Right atrium auricular region (tissue), 2 donors: ENCODE data around the gene DCHS2. TPM values are rescaled to one million over a fixed set of nuclear protein-coding genes. Genes with fewer than 3 reads are reported as not detected.

Experiments
- DNase-seq: peaks from one replicate; pipeline ENCODE4 v3.0.0-alpha.2; 2019; ENCODE audit warnings: low spot score
- H3K27ac ChIP-seq, 2 donors: fragments of 200-600 bp; sonication (generic); 1 replicate in 1 of 2; 2 replicates in 1 of 2; pipeline ENCODE4 v1.5.1; 2016 to 2019
- H3K27me3 ChIP-seq, 2 donors: fragments of 200-600 bp; sonication (generic); one replicate each; pipeline versions ENCODE4 v1.5.1 to v1.6.0; 2017 to 2019
- H3K36me3 ChIP-seq: fragments of 200-600 bp; sonication (generic); one replicate; pipeline ENCODE4 v1.5.1; 2016
- H3K4me1 ChIP-seq, 2 donors: fragments of 200-600 bp; sonication (generic); one replicate each; pipeline versions ENCODE4 v1.5.1 to v1.6.0; 2017 to 2019
- H3K4me3 ChIP-seq, 2 donors: fragments of 200-600 bp; sonication (generic); 1 replicate in 1 of 2; 2 replicates in 1 of 2; pipeline ENCODE4 v1.5.1; 2017 to 2019; ENCODE audit warnings: mild to moderate bottlenecking in 1 of 2, moderate library complexity in 1 of 2
- H3K9me3 ChIP-seq, 2 donors: fragments of 200-600 bp; sonication (generic); one replicate each; pipeline ENCODE4 v1.5.1; 2019
- total RNA-seq, 2 donors: library from RNA; depleted of rRNA; stranded (reverse); fragments of >200 nt; gene quantifications; one replicate each; pipeline ENCODE4 v1.1.0, GENCODE V29; 2016
- TF ChIP-seq, protein P1 (sequence below), 2 donors: fragments of 200-600 bp; sonication (generic); IDR thresholded peaks; one replicate each; pipeline ENCODE4 v1.5.1; 2019; ENCODE audit warnings: antibody characterized with exemption in 2 of 2

Gene DCHS2
- total RNA-seq, 2 donors from 2014 or later = 0.04 TPM; not detected in 1

DNA sequence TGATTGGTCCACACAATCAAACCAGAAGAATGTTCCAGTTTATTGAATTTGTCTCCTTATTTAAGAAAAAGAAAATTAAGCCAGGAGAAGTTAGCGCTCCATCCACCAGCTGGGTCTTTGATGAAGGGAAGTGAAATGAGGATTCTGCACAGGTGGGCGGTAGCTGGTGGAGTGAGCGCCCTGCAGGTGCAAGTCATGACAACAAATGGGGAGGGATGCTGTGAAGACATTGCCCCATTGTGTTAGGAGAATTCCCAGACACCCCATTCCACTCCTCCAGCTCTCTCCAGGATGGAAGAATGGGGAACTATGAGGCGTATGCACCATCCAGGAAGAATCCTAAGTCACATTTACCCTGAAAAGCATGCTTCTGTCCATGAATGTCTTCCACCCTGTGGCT lies 35.7 kb upstream of the DCHS2 start:
- no peaks in the 10 kb centered on the region for H3K9me3 ChIP-seq
- TF ChIP-seq, protein P1, sequence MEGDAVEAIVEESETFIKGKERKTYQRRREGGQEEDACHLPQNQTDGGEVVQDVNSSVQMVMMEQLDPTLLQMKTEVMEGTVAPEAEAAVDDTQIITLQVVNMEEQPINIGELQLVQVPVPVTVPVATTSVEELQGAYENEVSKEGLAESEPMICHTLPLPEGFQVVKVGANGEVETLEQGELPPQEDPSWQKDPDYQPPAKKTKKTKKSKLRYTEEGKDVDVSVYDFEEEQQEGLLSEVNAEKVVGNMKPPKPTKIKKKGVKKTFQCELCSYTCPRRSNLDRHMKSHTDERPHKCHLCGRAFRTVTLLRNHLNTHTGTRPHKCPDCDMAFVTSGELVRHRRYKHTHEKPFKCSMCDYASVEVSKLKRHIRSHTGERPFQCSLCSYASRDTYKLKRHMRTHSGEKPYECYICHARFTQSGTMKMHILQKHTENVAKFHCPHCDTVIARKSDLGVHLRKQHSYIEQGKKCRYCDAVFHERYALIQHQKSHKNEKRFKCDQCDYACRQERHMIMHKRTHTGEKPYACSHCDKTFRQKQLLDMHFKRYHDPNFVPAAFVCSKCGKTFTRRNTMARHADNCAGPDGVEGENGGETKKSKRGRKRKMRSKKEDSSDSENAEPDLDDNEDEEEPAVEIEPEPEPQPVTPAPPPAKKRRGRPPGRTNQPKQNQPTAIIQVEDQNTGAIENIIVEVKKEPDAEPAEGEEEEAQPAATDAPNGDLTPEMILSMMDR (IDR thresholded peaks at IDR 0.05) = no peak
- no peak for DNase-seq
- H3K27me3 ChIP-seq = no peaks in the 10 kb centered on the region
- no peak overlapping the region for H3K27ac ChIP-seq
- no peaks in the 10 kb centered on the region for H3K36me3 ChIP-seq
- no peaks in the 10 kb centered on the region for H3K4me1 ChIP-seq
- H3K4me3 ChIP-seq = no peak overlapping the region

DNA sequence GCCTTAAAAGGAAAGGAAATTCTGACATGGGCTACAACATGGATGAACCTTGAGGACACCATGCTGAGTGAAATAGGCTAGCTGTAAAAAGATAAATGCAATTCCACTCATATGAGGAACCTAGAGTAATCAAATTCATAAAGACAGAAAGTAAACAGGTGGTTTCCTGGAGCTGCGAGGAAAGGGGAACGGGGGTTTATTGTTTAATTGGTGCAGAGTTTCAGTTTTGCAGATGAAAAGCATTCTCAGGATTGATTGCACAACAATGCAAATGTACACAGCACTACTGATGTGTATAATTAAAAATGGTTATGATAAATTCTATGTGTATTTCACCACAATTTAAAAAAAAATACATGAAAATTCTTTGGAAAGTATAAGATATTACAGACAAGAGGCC lies 34.6 kb upstream of the DCHS2 start:
- no peaks in the 10 kb centered on the region for H3K36me3 ChIP-seq
- H3K27me3 ChIP-seq = no peaks in the 10 kb centered on the region
- TF ChIP-seq, protein P1 (IDR thresholded peaks at IDR 0.05) = no peak
- no peaks in the 10 kb centered on the region for H3K4me1 ChIP-seq
- H3K4me3 ChIP-seq = no peak overlapping the region
- DNase-seq = no peak
- H3K9me3 ChIP-seq = no peaks in the 10 kb centered on the region
- H3K27ac ChIP-seq = no peak overlapping the region

DNA sequence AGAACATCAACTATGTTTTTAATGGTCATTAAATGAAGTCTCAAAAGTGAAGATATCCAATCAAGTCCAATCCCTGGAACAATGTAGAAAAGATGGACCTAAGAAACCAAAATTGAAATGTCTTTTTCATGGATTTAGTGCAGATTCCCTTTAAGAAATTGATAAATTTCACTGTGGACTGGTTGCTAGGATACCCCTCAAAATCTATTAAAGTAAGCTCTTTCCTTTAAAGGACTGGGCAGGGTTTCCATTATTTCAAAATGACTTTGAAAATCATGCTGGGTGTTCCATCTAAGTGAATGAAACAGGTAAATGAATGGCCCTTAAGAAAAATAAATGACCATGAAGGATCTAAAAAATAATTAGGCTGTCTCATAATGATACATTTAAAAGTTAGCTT lies 30.0 kb upstream of the DCHS2 start:
- no peaks in the 10 kb centered on the region for H3K36me3 ChIP-seq
- H3K9me3 ChIP-seq = no peaks in the 10 kb centered on the region
- H3K27me3 ChIP-seq = no peaks in the 10 kb centered on the region
- peaks cover 0 to 7% of the 10 kb centered on the region in 2 donors for H3K4me1 ChIP-seq
- no peak overlapping the region for H3K27ac ChIP-seq
- no peak overlapping the region for H3K4me3 ChIP-seq
- TF ChIP-seq, protein P1 (IDR thresholded peaks at IDR 0.05) = no peak
- DNase-seq = no peak

DNA sequence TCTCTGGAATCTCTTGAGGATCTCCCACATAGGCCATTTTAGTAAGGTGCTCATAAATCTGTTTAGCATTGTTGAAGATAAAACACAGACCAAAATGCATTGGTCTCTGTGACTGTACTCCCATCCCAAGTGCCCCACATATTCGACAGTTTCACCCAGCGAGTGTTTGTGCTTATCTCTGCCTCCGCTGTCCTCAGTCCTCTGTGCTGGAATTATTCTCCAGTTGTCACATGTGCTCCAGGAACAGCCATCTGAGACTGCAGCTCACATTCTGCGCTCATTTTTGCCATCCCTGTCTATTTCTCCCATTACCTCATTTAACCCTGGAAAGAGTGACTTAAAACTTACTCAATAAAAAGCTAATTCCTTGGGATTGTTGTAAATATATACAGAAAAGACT lies 27.6 kb upstream of the DCHS2 start:
- no peaks in the 10 kb centered on the region for H3K27me3 ChIP-seq
- no peak overlapping the region for H3K4me3 ChIP-seq
- no peak overlapping the region for H3K27ac ChIP-seq
- no peaks in the 10 kb centered on the region for H3K9me3 ChIP-seq
- DNase-seq = no peak
- TF ChIP-seq, protein P1 (IDR thresholded peaks at IDR 0.05) = no peak
- peaks cover 0 to 7% of the 10 kb centered on the region in 2 donors for H3K4me1 ChIP-seq
- no peaks in the 10 kb centered on the region for H3K36me3 ChIP-seq

DNA sequence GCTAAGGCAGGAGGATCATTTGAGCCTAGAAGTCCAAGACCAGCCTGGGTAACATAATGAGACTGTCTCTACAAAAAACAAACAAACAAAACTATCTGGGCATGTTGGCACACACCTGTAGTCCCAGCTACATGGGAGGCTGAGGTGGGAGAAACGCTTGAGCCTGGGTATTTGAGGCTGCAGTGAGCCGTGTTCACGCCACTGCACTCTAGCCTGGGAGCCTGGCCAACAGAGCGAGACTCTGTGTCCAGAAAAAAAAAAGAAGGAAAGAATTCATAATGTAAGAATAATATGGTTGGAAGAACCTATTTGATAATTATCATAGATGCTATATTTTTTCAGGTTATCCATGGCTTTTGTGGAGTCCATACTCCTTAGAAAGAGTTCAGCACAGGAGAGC lies 26.0 kb upstream of the DCHS2 start:
- H3K9me3 ChIP-seq = no peaks in the 10 kb centered on the region
- no peaks in the 10 kb centered on the region for H3K36me3 ChIP-seq
- TF ChIP-seq, protein P1 (IDR thresholded peaks at IDR 0.05) = no peak
- no peaks in the 10 kb centered on the region for H3K27me3 ChIP-seq
- DNase-seq = no peak
- no peak overlapping the region for H3K4me3 ChIP-seq
- no peak overlapping the region for H3K27ac ChIP-seq
- peaks cover 0 to 7% of the 10 kb centered on the region in 2 donors for H3K4me1 ChIP-seq

DNA sequence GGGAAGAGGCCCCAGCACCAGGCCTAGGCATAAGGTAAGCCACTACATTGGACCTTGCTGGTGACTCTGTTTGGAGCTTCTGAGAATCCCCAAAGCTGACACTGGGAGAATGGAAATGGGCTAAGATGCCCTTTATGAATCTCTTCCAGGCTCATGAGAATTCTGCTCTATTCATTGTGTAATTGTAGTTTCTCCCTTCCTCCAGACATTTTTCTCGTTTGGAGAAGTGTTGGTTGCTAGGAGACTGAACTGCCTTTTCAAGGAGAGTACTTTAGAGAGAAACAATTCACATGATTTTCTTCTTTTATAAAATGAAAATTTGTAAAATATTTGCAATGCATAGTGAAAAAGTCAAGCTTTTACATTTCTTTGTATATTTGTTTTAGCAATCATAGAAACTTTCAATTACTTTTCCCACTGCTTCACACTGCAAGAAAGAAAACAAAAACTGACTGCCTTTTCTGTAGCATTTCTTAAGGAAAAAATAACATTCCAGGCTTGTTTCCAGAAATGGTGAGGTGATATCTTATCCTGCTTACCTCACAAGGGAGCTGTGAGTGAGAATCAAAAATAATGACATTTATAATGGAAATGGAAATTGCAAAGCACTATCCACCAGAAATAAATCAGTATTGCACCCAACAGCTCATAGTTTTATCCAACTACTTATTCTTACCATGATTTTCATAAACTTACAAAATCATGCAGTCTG lies 24.9 kb upstream of the DCHS2 start:
- no peak overlapping the region for H3K4me3 ChIP-seq
- H3K36me3 ChIP-seq = no peaks in the 10 kb centered on the region
- TF ChIP-seq, protein P1 (IDR thresholded peaks at IDR 0.05) = no peak
- H3K9me3 ChIP-seq = no peaks in the 10 kb centered on the region
- DNase-seq = no peak
- no peak overlapping the region for H3K27ac ChIP-seq
- no peaks in the 10 kb centered on the region for H3K27me3 ChIP-seq
- peaks cover 0 to 7% of the 10 kb centered on the region in 2 donors for H3K4me1 ChIP-seq
